SW 1271 (cell line): ENCODE results near the gene CTSE.
A peak's percentile ranks its signal among the peaks of the same experiment; 100 is the strongest.
"Not testable (repeated sequence)": the region's sequence is repeated elsewhere in the genome, so short reads cannot be mapped to it uniquely, and the experiment has no call there.

Source experiments
- DNase-seq, 2 experiments: peaks; one replicate each; lab custom pipeline; 2025; lab: John Stamatoyannopoulos, UW

Gene CTSE

GRCh38 chr1:206014601-206015000, 9.1 kb downstream of the CTSE start:
- DNase-seq = no peak

GRCh38 chr1:206013026-206013795, 10.5 kb downstream of the CTSE start:
- no peak for DNase-seq

- DNase-seq = no peak
Measured at GRCh38 chr1:206012086-206012859, 11.4 kb downstream of the CTSE start.

- no peak for DNase-seq
Measured at GRCh38 chr1:206011057-206011456, 12.6 kb downstream of the CTSE start.

DNA sequence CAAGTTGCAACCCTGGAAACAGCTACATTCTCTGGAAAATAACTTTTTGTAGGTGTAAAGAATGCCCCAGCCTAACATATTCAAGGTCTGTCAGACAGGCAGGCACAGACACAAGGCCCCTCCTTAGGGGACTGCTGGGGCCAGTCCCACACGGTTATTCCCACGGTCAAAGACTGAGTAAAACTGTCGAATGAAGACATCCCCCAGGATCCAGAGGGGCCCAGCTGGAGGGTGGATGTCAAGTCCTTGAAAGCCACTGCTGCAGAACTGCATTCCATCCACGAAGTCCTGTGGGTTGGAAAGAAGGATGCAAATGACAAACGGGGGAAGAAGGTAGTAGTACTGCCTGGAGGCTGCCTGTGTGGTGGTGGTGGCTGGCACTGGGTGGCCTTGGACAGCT, 13.6 kb downstream of the CTSE start:
- no peak for DNase-seq

GRCh38 chr1:206006946-206007345, 16.7 kb downstream of the CTSE start:
- no peak for DNase-seq

- DNase-seq = no peak
Measured at GRCh38 chr1:206005778-206006180, 17.9 kb downstream of the CTSE start.

DNA sequence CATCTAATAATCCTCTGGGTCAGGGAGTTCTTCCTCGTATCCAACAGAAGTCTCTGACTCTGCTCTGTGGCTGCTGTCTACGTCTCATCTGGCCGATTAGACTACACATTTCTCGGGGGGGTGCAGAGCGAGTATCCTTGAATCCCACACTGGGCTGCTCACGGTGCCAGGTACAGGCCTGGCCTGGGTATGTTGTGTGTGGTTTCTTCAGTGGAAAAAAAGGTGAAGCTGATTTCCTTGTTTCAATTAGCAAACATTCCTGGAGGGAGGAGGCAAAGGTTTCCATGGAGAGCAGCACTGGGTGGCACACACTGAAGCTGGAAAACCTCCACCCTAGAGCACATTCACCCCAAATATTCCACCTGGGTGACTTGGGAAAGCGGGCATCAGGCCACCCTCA, 18.5 kb downstream of the CTSE start:
- DNase-seq = no peak

DNA sequence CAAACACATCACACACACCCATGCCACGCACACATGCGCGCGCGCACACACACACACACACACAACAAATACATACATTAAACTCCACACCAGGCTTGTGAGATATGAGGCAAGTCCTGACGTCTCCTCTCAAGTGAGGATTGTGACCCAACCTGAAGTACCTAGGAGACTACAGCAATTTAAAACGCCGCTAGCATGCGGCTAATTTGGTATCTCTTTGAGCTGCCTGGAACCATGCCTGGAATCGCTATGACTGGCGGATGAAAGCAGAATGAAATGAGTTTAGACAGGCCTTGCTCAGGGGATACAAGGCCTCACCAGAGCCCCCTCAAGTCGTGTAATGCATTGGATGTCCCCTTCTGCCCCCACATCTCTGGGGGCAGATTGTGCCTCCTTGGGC, 18.9 kb downstream of the CTSE start:
- no peak for DNase-seq

DNA sequence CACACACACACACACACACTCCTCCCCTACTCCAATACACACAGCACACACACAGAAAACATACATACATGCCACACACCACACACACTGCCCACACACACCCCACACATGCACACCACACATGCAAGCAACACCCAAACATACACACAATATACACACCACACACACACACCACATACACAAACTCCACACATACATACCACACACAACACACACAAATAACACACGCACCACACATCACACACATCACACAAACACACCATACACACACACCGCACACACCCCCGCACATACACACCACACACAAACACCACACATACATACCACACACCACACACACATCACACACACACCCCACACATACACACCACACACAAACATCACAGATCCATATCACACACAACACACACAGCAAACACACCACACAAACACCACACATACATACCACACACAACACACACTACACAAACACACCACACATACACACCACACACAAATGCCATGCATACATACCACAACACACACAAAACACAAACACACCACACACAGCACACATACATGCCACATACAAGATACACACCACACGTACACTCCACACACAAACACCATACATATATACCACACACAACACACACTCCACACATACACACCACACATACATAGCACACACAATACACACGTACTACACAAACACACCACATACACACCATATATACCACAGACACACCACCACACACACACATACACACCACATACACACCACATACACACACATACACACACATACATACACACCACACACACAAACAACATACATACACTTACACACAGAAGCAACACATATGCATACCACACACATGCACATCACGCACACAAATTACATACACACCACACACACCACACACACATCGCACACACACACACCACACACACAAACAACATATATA, 19.6 kb downstream of the CTSE start:
- DNase-seq = no peak

- no peak for DNase-seq
Measured at GRCh38 chr1:206002871-206003801, 20.6 kb downstream of the CTSE start, which contains the start of gene RAB7B. Gene RAB7B (minus strand): TSS chr1:206003395. CDS start chr1:205994135, 9,260 bp downstream.

DNA sequence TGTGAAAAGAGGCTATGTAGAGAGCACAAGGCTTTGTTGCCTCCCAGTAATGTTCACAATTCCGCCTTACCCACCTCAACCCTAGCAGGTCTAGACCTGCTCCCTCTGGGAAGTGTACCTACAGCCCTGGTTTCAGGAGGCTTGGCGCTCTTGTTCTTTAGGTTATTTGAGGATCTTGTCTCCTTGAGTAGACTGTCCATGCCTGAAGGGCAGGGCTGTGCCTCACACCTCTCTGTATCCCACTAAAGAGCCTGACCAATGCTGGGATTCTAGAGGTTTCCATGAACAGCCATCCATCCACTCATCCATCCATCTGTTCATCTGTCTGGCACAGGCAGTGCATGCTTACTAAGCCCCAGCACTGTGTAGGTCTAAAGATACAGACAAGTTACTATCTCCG, 21.5 kb downstream of the CTSE start:
- no peak for DNase-seq

GRCh38 chr1:206001476-206001888, 22.2 kb downstream of the CTSE start:
- DNase-seq = peak; percentile 16 to 61

DNA sequence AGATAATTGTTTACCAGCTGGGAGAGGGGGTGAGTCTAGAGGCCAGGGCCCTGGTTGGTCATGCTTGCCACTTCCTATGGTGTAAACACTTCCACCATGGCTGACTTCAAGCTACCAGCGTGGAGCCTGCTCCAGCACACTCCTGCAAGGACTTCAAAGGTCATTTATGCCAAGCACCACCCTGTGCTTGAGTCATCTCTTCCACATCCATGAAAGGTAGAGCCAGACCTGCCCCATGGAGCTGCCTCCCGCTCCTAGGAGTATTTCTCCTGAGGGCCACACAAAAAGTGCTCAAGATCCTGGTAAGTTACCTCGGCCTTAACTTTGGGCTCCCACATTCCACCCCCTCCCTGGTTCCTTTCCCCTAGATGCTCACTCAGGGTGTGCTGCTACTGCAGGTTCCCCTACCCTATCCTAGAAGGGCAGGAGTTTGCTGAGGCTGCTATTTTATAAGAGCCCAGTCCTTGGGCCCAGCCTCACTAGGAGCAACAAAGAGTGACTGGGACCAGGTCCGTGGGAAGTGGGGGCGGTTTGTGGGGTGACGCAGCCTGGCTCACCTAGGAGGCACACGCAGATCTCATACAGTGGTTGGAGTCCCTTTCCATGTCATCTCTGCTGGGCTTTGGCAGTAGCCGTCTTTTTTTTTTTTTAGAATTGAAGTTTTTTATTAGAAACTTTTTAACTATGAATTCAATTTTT, 22.9 kb downstream of the CTSE start:
- DNase-seq = no peak

- DNase-seq = no peak
Measured at GRCh38 chr1:205998457-205999241, 25.0 kb downstream of the CTSE start.

GRCh38 chr1:205996641-205997040, 27.1 kb downstream of the CTSE start:
- not testable (repeated sequence) for DNase-seq

GRCh38 chr1:205994346-205994745, 29.3 kb downstream of the CTSE start:
- no peak for DNase-seq

DNA sequence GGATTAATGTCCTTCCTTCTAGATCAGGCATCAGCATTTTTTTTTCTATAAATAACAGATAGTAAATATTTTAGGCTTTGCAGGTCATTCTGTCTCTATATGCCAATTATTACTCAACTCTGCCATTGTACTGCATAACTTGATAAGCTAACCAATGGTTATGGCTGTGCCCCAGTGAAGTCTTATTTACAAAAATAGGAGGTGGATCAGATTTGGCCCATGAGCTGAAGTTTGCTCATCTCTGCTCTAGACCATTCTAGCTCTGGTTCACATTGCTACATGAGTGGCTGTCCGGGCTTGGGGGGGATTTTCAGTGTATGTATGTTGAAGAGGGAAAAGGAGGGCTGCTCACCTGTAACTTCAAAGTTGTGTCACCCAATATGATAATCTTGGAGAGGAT, 30.6 kb downstream of the CTSE start:
- DNase-seq = no peak

DNA sequence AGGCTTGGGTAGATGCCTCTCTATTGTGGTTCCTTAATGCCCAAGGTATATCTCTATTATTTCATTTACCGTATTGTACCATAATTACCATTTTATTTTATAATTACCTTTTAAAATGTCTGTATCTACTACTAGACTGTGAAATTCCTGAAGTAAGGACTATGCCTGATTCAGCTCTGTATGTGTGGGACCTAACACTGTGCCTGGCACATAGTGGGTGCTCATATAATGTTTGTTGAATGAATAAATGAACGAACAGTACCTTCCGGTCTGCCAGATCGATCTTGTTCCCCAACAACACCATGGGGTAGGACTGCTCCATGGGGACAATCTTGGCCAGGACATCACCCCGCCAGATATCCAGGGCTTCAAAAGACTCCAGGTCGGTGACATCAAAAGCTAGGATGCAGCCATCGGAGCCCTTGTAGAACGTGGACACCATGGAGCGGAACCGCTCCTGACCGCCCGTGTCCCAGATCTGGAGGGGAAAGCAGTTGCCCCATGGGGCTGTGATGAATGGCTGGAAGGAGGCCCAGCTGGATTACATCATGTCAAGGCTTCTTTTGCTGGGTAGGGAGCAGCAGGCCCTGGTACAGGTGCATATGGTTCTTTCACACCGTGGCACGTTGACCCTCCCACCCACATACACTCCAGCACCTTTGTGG, 31.3 kb downstream of the CTSE start:
- DNase-seq = no peak
